PC-9 (cell line): ENCODE measurements around the gene REPS1. TPM values are rescaled to one million over a fixed set of nuclear protein-coding genes. Genes with fewer than 3 reads are reported as not detected.

Experiments used
- BruUV-seq: library from RNA; stranded (reverse); fragments of 400-500 nt; replicated peaks from 2 replicates; lab custom pipeline; 2021; lab: Mats Ljungman, UMichigan
- CTCF ChIA-PET: fragments of 300-600 bp; sonication (Branson Sonifier 250); formaldehyde crosslinking; loops from one replicate; lab custom pipeline; 2022; ENCODE audit warnings: antibody characterized with exemption; lab: Charles Lee
- POLR2A ChIA-PET: fragments of 300-600 bp; sonication (Branson Sonifier 250); formaldehyde crosslinking; loops from one replicate; lab custom pipeline; 2022; ENCODE audit warnings: antibody characterized with exemption; ENCODE audit not compliant: unreplicated experiment; lab: Charles Lee
- DNase-seq, 2 experiments: peaks; one replicate each; pipeline versions ENCODE4 v3.0.0 to v3.0.0-alpha.2; 2015 to 2022; ENCODE audit warnings: mixed read lengths in 1 of 2
- H2AFZ ChIP-seq: fragments of 200-600 bp; sonication (generic); 2 replicates; pipeline ENCODE4 v1.8.1; 2017; ENCODE audit warnings: antibody characterized with exemption
- H3F3A ChIP-seq: fragments of 200-600 bp; sonication (generic); 2 replicates; pipeline ENCODE4 v1.8.1; 2017; ENCODE audit warnings: antibody characterized with exemption, mild to moderate bottlenecking, low read depth; ENCODE audit not compliant: insufficient read depth
- H3K27ac ChIP-seq: fragments of 200-600 bp; sonication (generic); 2 replicates; pipeline ENCODE4 v1.6.1; 2016; ENCODE audit warnings: mixed run types
- H3K27me3 ChIP-seq: fragments of 200-600 bp; sonication (generic); 2 replicates; pipeline ENCODE4 v1.6.1; 2016; ENCODE audit warnings: low read depth, mixed run types; ENCODE audit not compliant: insufficient read depth
- H3K36me3 ChIP-seq: fragments of 200-600 bp; sonication (generic); 2 replicates; pipeline ENCODE4 v1.6.1; 2016; ENCODE audit warnings: low read depth, mixed run types
- H3K4me1 ChIP-seq: fragments of 200-600 bp; sonication (generic); replicated peaks from 2 replicates; pipeline ENCODE4 v1.6.1; 2016; ENCODE audit warnings: mixed run types; ENCODE audit not compliant: insufficient read depth
- H3K4me2 ChIP-seq: fragments of 200-600 bp; sonication (generic); 2 replicates; pipeline ENCODE4 v1.6.1; 2017; ENCODE audit warnings: mixed run types
- H3K4me3 ChIP-seq: fragments of 200-600 bp; sonication (generic); 2 replicates; pipeline ENCODE4 v1.6.1; 2016; ENCODE audit warnings: mixed run types
- H3K79me2 ChIP-seq: fragments of 200-600 bp; sonication (generic); 2 replicates; pipeline ENCODE4 v1.6.1; 2017; ENCODE audit warnings: low read depth, mixed run types
- H3K9me2 ChIP-seq: fragments of 200-600 bp; sonication (generic); 2 replicates; pipeline ENCODE4 v1.8.1; 2017; ENCODE audit warnings: mild to moderate bottlenecking; ENCODE audit not compliant: insufficient read depth
- H3K9me3 ChIP-seq: fragments of 200-600 bp; sonication (generic); 2 replicates; pipeline ENCODE4 v1.8.1; 2016; ENCODE audit warnings: low read depth; ENCODE audit not compliant: insufficient read depth
- H4K20me1 ChIP-seq: fragments of 200-600 bp; sonication (generic); 2 replicates; pipeline ENCODE4 v1.8.1; 2017; ENCODE audit not compliant: insufficient read depth
- EZH2 ChIP-seq: fragments of 200-600 bp; sonication (generic); IDR thresholded peaks from 2 replicates; pipeline ENCODE4 v1.8.0; 2017; ENCODE audit warnings: antibody characterized with exemption, low read depth
- intact Hi-C: fragments of 100-400 bp; cut with micrococcal nuclease; formaldehyde crosslinking; loops from one replicate; pipeline ENCODE4 v1.10.0; 2022; ENCODE audit not compliant: unreplicated experiment
- total RNA-seq: library from RNA; stranded (reverse); gene quantifications from 2 replicates; pipeline ENCODE4 v1.2.3, GENCODE V29; 2021
- TF ChIP-seq, protein P1 (sequence below): fragments of 200-600 bp; sonication (generic); conservative IDR thresholded peaks from 2 replicates; pipeline ENCODE4 v1.6.1; 2017; ENCODE audit warnings: mixed run types, antibody characterized with exemption, mild to moderate bottlenecking, moderate library complexity

REPS1 gene
- total RNA-seq, 1 experiment from 2014 or later: 39.6 TPM

DNA sequence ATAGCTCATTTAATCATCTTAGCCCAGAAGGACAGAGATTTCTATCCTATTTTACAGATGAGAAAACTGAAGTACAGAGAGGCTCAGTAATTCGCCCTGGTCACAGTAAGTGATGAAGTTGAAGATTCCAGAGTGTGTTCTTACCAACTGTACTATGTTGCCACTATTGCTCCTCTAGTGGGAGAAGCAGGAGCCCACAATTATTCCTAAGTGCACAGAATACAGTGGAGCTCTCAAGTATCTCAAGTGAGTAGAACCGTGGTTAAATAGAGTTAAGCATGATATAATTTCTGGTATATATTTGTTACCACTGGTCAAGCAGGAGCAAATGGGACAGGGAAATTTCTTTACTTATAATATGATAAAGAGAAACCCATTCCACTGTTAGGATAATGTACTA lies 22.1 kb downstream of the REPS1 start:
- H3K4me1 ChIP-seq: peaks cover 5% of the 10 kb centered on the region; the same call in 1 of the 2 replicates
- H3F3A ChIP-seq: no peaks in the 10 kb centered on the region
- H4K20me1 ChIP-seq: 0 out of 2 replicates have a peak, but pooled peaks cover 13% of the 10 kb centered on the region
- TF ChIP-seq EZH2: no peak
- TF ChIP-seq, protein P1, sequence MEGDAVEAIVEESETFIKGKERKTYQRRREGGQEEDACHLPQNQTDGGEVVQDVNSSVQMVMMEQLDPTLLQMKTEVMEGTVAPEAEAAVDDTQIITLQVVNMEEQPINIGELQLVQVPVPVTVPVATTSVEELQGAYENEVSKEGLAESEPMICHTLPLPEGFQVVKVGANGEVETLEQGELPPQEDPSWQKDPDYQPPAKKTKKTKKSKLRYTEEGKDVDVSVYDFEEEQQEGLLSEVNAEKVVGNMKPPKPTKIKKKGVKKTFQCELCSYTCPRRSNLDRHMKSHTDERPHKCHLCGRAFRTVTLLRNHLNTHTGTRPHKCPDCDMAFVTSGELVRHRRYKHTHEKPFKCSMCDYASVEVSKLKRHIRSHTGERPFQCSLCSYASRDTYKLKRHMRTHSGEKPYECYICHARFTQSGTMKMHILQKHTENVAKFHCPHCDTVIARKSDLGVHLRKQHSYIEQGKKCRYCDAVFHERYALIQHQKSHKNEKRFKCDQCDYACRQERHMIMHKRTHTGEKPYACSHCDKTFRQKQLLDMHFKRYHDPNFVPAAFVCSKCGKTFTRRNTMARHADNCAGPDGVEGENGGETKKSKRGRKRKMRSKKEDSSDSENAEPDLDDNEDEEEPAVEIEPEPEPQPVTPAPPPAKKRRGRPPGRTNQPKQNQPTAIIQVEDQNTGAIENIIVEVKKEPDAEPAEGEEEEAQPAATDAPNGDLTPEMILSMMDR: no peak
- POLR2A ChIA-PET: no interaction called here
- H3K9me3 ChIP-seq: no peaks in the 10 kb centered on the region; the same call in 1 of the 2 replicates
- H2AFZ ChIP-seq: no peak overlapping the region
- intact Hi-C loops: no loop called here
- no peak overlapping the region for H3K4me3 ChIP-seq
- BruUV-seq: no TSS peak
- H3K79me2 ChIP-seq: peaks cover 96% of the 10 kb centered on the region
- no peak for DNase-seq
- CTCF ChIA-PET: no interaction called here
- H3K27ac ChIP-seq: no peak overlapping the region
- H3K4me2 ChIP-seq: no peak overlapping the region
- H3K9me2 ChIP-seq: no peaks in the 10 kb centered on the region
- H3K27me3 ChIP-seq: no peaks in the 10 kb centered on the region
- H3K36me3 ChIP-seq: no peaks in the 10 kb centered on the region

DNA sequence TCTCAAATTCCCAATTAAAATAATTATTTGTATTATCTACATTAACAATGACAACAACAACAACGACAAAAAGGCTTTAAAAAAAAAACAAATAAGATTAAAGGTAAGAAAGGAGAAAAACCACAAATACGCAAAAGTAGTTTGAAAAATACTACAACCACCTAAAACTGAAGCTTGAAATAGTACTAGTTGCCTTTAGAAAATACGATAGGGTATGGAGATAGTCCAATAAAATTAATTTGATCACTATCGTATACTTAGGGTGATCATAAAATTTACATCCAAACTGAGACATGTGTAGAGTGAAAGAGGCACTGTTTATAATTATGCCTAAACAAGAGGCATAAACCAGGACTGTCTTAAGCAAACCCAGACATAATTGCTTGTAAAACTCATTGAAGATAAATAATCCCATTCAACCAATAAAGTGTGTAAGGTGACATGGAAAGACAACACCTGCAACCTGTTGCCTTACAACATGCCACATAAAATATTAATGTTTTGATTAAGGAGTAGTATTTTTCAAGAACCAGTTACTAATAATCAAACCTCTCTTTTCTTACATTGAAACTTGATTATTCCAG lies 22.7 kb downstream of the REPS1 start:
- CTCF ChIA-PET: no interaction called here

GRCh38 chr6:138964012-138964411 lies 24.0 kb downstream of the REPS1 start:
- no TSS peak for BruUV-seq

More for the DNA sequence above, 22.7 kb downstream of the REPS1 start:
- Histone ChIP-seq H3K4me2 (no peak overlapping the region), H3F3A (no peaks in the 10 kb centered on the region), H2AFZ (no peak overlapping the region), H3K9me3 (no peaks in the 10 kb centered on the region; the same call in 1 of the 2 replicates), H3K4me1 (no peaks in the 10 kb centered on the region), H4K20me1 (0 out of 2 replicates have a peak, but pooled peaks cover 13% of the 10 kb centered on the region), H3K79me2 (peaks cover 96% of the 10 kb centered on the region), H3K36me3 (no peaks in the 10 kb centered on the region), H3K9me2 (no peaks in the 10 kb centered on the region), H3K27ac (no peak overlapping the region), H3K27me3 (no peaks in the 10 kb centered on the region), H3K4me3 (no peak overlapping the region)
- POLR2A ChIA-PET: no interaction called here
- DNase-seq: no peak
- intact Hi-C loops: no loop called here
- BruUV-seq: no TSS peak
- TF ChIP-seq EZH2: no peak
- TF ChIP-seq, protein P1: no peak

More at GRCh38 chr6:138964012-138964411, 24.0 kb downstream of the REPS1 start:
- Histone ChIP-seq H3K9me2 (no peaks in the 10 kb centered on the region), H3K36me3 (no peaks in the 10 kb centered on the region), H4K20me1 (0 out of 2 replicates have a peak, but pooled peaks cover 13% of the 10 kb centered on the region), H3K27me3 (no peaks in the 10 kb centered on the region), H3F3A (no peaks in the 10 kb centered on the region; the same call in 1 of the 2 replicates), H3K27ac (no peak overlapping the region), H3K9me3 (no peaks in the 10 kb centered on the region; the same call in 1 of the 2 replicates), H3K4me2 (no peak overlapping the region), H3K4me1 (no peaks in the 10 kb centered on the region), H3K4me3 (no peak overlapping the region), H2AFZ (no peak overlapping the region), H3K79me2 (peaks cover 96% of the 10 kb centered on the region)
- DNase-seq: no peak
- ChIA-PET POLR2A (no interaction called here), CTCF (no interaction called here)
- no peak for TF ChIP-seq EZH2
- TF ChIP-seq, protein P1: no peak
- intact Hi-C loops: no loop called here
